CD4-positive, alpha-beta T cell treated with Interleukin-1 beta for 1 hour (primary cell): ENCODE results near the gene VSIG4.

Experiments
- DNase-seq, 2 donors: peaks; one replicate each; pipeline ENCODE4 v3.0.0-alpha.2; 2020 to 2022

The VSIG4 gene

DNA sequence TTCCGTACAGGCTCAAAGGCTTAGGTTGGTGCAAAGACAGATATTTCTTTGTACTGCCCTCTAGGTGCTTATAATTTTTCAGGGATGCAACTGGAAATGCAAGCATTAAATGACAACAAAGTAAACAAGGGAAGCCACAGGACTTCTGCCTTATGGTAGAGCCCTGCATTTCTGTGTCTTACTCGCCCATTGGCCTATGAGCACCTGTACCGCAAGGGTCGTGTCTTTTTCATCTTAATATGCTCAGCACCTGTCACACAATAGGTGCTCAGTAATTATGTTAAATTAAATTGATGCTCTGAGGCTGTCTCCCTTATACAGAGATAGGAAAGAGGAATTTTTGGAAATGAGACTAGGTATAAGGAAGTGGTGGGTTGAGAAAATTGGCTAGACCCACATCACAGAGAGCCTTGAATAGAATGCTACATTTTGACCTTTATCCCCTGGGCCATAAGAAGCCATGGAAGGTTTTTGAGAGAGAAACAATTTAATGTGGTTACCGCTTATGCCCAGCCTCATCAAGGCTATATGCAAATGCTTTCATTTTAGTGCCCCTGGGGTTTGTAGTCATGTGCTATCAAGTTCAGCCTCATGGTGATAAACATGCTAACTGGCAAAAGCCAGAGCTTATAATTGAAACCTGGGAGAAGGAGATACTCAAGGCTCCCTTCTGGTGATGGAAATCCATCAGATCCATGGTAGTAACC is 16.3 kb downstream of the VSIG4 start:
- DNase-seq, result no peak

DNA sequence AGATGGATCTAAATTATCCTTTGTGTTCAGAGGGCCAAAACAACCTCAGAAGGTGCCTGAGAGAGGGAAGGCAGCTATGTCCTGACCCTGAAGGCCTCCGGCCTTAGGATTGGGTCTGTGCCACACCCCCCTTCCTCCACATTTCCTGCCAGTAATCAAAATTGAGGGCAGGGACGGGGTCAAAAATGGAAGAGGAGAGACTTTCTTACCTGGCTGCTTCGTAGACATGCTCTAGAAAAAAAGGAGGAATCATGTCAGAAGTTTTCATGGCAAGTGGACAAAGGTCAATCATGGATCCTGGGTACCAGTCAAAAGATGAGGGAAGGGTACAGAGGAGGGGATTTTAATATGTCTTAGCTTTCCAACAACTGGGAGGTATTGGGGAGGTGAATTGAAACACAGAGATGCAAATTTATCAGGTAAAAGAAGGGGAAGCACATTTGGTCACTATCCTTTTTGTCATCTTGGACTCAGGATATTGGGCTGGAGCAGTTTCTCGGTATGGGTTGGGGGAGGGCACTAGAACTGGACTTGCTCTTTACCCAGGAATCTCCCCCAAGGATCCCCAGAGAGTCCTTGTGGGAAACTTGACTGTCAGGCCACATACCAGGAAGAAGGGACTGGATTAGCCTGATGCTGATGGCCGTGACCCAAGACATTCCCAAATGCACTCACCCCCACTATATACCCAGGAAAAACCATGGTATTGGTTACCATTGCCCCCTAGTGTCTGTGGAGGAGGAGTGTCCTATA is 17.1 kb downstream of the VSIG4 start:
- no peak for DNase-seq

DNA sequence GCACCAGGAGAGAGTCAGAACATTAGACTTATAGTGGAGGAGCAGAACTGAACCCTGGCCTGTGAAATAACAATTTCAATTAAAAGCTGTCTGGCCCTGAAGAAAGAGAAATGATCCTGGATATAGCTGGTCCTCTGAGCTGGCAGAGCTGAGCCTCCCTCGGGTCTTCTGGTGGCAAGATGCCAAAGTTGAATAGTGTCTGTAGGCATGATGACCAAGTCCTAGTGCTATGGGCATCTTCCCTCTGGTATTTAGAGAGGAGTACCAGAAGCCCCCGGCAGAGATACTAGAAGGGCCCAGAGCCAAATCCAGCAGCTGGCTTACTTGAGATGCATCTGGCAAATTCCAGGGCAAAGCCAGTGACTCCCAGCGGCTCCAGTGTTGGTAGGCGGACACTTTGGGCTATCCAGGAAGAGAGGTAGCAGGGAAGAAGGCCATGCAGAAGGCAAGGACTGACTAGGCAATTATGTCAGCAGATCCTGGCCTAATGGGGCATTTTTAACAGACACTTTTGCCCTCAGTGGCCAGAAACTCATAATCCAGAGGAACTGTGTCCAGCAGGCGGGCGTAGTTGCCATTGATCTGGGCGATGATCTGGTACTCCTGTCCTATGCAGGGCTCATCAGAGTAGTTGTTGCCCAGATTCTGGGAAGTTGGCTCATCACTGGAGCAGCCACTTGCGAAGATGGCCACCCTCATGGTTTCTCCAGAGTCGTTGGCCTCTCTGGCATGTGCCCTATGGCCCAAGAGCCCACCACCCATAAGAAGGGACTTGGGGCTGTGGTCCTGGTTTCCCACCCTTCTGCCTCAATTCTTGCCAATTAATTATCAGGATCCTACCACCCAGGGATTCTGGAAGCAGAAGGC is 17.9 kb downstream of the VSIG4 start:
- no peak for DNase-seq

DNA sequence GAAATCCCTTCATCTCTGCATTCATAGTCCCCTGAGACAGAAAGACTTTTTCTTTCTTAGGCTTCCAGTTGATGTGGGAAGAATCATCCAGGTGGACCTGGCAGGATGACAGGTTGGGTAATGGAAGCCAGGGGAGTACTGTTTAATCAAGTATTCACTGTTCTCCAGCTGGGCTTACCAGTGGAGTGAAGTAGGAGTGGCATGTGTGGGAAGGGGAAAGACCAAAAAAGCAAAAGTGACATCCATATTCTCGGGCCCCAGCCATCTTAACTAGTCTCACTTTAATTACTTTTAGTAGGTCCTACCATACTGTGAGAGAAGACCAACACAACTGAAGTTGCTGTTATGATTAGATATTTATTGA is 18.5 kb downstream of the VSIG4 start:
- DNase-seq, result no peak

DNA sequence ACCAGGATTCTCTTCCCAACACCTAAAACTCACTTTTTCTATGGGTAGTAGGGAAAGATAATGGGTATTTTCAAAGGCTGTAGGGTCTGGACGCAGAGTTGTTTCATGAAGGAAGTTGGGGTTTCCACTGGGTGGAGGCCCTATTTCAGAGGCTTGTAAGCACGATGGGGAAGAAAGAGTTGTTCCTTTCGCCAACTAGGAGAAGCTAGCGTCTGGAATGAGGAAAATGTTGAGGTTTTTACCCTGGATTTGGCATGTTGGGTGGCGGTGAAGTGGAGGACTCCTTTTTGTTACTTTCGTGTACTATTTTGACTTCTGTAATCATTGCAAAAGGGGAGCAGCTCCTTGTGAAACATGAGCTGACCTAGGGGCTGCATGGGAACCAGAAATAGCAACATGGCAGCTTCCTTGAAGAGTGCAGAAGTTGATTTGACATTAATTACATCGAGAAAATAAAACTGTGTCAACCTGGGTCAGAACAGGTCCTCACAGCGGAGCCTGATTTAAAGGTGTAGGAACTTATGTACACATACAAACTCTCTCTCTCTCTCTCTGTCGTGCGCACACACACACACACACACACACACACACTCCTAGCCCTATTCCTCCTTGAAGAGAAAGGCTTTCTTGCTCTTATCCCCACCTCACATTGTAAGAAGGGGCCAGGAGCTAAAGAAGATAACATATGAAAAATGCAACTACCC is 19.1 kb downstream of the VSIG4 start:
- DNase-seq, result no peak

DNA sequence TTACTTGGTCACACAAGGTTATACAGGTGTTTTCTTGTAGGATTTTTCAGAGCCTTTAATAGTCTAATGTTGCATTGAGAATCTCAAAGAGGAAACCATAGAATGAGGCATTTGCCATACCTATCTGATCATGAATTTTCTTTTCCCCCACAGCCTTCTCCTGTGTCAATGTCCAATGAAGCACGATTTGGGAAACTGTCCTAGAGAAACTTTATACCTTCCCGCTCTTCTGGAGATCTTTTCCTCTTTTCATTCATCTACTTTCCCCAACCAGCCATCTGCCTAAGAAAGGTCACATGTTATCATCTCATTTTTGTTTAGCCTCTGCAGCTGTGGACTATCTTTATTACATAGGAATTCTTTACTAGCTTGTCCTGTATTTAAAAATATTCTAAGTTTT is 19.9 kb downstream of the VSIG4 start:
- no peak for DNase-seq

DNA sequence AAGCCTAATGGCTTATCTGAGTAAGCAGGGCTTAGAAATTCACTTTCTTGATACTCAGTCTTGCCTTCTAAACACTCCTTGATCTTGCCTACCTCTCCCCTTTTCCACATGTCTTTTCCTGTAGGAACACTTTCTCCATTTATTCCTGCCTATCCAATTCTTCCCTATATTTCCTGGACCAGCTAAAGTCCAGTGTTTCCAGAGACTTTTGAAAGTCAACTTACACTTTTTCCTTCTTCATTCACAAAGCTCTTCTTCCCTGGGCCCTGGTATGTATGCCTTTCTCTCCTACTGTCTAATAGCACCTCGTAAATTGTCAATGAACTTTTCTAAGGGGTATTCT is 20.6 kb downstream of the VSIG4 start:
- DNase-seq, result no peak

DNA sequence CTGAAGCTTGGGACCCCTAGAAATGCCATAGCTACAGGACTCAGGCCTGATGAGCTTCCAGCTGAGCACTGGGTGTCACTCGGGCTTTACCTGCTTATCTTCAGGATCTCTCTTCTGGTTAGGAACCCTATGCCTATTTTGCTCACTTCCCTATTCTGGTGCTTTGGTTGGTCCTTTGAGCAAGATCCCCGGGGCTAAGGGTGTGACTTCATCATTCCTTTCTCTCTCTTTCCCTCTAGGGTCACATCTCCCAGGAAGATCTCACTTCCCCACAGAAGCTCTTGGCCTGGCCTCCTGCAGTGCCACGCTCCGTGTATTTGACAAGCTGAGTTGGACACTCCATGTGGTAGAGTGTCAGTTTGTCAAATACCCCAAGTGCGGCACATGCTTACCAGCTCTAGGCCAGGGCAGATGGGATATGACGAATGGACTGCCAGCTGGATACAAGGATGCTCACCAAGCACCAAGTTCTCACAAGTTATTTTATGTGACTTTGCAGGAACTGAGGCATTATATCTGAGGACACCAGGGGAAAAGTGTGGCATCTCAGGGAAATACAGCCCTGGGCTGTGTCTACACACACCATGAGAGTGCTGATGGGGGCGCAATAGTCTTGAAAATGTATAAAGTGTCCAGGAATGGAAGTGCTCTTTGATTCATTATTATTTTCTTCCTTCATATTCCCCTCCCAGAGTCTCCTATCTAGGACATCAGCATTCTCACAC is 21.1 kb downstream of the VSIG4 start:
- no peak for DNase-seq

DNA sequence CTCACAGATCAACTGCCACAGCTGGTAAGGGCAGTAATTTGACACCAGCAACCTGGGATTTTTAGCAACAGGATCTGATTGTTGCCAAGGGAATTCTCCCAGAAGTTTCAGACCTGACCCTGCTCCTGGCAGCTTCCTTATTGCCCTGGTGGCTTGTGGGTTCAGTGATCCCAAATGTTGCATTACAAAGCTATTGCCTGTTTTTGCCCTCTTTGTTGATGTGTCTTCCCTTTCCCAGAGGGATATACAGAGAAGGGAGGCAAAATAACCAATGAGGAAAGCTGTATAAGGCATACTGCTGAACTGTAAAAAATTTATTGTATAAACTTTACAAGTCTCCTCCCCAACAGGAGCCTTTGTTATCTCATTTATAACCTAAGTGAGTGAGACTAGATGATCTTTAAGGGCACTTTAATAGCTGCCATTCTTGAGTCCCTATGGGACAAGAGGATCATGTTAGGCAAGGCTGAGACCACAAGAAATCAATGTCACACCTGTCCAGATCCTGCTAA is 22.2 kb downstream of the VSIG4 start:
- no peak for DNase-seq

DNA sequence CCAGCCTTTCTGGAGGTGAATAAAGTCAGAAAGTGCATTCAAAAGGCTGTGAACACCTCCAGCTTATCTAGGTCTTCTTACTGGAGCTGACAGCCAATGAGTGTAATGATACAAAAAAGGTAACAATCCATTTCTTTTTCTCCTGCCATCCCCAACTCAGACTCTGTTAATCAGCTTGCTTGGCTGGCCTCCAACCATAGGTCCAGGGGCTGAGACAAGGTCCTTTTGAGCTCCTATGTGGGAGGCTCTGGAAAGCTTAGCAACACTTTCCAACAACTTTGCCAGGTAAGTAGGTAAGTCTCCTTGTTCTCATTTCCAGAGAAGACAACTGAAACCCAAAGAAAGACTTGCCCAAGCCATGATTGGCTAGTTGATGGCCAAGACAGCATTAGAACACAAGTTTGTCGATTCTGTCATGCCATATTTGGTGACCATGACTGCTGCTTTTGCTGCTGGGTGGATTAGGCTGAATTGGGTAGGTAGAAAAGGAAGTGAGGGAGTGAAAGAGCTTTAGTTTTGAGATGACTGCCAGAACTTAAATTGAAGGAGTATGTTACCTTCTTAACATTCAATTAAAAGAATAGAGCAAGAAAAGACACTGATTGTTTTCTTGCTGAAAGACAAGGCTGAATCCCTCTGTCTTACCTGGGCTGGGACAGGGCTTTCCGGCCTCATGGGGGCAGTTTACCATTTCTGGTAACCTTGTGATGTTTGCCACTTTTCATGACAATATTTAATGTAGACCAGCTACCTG is 22.8 kb downstream of the VSIG4 start:
- DNase-seq, result no peak

DNA sequence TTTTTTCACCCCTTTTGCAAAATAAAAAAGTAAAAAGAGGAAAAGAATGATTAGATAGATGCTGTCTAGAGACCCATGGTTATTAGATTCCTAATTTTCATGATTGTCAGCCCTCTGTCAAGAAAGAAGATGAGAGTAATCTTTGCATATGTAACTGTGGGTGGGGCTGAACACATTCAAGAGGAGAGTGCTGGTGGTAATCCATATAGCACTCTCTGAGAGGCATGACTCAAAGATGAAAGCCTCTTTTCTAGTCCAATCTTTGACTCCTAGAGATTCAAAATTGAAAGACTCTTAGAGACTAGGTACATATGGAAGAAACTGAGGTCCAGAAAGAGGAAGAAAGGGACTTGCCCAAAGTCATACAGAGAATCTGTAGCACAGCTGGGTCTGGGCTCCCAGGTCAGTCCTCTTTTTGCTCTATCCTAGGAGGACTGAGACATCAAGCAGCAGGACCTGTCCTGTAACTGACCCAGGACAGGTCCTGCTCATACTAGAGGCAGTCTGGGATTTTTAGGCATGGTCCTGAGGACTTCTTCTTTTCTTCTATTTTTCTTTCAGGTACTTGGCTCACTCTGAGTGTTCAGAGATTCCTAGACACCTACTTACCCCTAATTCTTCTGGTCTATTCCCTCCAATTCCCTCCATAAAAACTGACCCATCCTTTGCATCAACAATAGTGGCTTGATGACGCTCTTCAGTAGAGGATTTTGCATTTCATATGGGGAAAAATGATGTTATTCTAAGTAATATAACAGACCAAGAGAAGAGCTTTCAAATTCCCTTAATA is 23.8 kb downstream of the VSIG4 start:
- no peak for DNase-seq

DNA sequence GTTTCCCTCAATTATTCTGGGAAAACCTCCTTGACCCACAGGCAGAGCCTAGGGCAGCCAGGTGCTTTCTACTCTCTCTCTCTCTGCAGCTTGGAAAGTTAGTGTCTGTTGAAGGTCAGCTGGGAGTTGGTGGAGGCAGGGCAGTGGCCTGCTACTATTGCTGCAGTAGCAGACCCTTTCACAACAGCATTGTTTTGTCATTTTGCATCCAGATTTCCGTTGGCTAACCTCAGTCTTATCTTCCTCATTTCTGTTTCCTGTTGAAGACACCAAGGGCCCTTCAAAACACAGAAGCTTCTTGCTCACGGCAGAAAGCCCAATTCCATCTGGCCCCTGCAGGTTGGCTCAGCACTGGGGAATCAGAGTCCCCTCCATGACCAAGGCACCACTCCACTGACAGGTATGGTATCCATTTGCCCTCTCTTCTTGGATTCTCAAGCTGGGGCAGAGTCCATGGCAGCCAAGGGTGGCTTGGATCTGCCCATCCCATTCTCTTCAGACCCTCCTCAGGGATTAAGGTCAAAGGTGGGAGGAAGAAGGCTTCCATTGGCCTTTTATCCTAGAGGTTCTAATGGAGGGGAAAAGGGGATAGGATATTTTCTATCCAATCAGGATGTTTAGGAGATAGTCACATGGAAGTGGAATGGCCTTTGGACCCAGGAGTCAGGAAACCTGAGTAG is 24.6 kb downstream of the VSIG4 start:
- DNase-seq, result peak; percentile 19 to 57

DNA sequence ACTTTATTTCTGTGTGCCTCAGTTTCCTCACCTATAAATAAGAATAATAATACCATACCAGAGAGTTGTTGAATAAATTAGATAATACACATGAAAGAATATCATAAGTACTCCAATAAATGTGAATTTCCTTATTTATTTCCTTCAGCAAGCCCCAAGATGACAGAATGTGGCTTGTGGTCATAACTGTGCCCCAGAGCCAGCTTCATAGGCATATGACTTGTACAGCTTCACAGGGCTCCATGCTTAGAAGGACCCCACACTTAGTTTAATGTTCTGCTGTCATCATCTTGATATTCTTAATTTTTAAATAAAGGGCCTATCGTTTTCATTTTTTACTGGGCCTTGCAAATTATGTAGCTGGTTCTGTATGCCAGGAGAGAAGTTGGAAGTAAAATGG is 25.3 kb downstream of the VSIG4 start:
- no peak for DNase-seq

DNA sequence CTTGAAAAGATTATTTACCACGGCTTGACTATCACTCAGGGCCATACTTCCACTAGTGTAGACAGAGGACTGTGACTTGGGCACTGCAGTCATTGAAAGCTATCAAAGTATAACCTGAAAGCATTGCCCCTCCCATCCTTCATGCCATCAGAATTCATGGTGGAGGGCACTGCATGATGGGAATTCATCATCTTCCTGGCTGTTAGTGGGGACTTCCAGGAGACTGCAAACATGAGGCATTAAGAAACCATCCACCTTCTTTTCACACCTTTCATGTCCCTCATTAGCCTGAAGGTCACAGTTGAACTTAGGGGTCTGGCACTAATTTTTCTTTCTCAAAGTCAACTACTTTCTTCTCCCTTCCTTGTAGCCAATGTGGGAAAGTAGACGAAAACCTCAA is 25.8 kb downstream of the VSIG4 start:
- no peak for DNase-seq

DNA sequence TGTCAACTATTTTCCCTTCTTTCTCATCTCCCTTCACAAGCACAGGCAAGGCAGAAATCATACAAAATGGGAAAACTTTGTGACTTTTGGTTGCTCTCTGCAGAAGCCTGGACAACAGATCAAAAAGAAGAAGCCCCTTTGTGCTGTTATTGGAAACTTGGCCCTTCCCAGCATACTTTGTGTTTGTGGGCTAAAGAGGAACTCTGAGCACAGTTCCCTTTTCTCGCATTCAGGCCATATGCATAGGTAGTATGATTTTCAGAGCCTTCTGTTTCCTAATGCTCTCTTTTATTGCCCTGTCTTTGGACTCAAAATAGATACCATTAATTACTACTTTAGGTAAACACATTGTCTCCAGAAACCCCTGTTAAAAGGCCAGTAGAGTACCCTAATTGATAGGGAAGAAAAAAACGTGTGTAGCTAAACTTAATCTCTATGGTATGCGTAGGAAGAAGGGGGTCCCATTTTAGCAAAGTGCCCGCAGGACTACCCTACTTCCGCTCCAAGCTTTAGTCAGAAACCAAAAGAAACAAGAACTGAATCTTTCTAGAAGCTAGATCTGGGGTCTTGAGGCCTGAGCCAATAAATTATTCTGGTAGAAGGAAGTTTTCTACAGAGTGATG is 26.6 kb downstream of the VSIG4 start:
- DNase-seq, result no peak

DNA sequence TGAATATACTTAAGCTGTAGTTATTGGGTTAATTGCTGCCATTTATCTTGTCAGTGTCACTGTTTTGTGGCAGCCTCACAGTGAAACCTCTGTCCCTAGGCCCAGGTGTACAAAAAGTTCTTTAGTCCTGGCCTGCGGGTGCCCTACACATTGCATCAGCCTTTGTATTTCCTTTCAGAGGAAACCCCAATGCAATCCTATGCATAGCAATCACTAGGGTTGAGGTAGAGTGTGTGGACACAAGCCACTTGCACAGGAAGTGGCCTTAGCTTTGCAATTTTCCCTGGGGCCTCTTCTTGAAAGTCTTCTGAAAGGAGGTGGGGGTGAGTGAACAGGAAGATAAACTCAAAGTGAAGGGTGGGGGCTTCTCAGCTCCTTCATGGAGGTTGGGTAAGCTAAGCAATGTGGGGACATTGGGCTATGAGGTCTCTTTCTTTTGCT is 27.8 kb downstream of the VSIG4 start:
- DNase-seq, result peak; percentile 7 to 19

DNA sequence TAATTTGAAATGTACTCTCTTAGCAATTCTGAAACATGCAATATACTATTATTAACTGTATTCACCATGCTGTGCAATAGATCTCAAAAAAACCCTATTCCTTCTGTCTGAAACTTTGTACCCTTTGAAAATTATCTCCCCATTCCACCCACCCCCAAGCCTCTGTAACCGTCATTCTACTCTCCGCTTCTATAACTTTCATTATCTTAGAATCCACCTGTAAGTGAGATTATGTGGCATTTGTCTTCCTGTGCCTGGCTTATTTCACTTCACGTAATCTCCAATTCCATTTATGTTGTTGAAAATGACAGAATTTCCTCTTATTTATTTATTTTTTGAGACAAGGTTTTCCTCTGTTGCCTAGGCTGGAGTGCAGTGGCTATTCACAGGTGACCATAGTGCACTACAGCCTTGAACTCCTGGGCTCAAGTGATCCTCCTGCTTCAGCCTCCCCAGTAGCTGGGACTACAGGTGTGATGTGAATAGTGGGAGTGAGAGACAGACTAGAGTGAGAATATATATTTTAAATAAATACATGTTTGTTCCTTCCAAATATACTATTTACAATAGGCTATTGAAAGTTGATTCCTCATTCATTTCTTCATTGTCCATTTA is 30.5 kb downstream of the VSIG4 start:
- no peak for DNase-seq

DNA sequence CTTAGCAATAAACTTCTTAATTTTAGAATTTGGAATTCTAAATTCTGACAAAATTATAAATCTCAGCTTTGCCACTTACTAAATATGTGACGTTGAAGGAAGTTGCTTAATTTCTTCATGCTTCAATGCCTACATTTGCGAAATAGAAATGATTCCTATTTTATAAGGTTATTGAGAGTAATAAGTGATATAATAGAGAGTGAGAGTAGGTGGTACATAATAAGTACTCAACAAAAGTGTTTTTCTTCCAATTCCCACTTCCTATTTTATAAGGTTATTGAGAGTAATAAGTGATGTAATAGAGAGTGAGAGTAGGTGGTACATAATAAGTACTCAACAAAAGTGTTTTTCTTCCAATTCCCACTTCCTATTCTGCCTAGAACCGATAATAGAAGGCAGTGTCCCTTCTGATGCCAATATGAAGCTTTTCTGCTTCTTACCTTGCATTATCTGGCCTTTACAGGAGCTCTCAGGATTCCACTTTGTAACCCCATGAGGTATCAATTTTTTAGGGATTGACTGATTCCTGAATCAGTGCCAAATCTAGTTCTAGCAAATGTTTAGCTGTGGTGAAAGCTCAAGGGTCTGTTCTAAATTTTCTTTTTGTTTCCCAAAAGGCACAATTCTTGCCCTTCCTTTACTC is 31.4 kb downstream of the VSIG4 start:
- no peak for DNase-seq

DNA sequence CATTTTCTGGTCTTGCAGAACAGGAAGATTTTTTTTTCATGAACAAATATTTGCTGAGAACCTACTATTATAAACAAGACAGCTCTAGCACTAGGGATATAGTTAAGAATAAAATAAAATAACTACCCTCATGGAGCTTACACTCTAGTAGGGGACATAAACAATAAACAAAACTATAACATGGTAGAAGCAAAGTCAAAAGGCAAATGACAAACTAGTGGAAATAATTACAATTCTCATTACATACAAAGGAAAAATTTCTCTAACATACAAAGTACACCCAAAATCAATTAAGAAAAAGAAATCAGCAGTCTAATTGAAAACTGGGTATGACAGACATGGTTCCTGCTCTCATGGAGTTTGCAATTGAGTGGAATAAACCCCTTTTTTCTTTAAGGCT is 32.0 kb downstream of the VSIG4 start:
- no peak for DNase-seq
